Measurements from ENCODE around the gene MSMB. TPM values are rescaled to one million over a fixed set of nuclear protein-coding genes. Genes with fewer than 3 reads are reported as not detected.
"Not testable (repeated sequence)": the region's sequence is repeated elsewhere in the genome, so short reads cannot be mapped to it uniquely, and the experiment has no call there.

Gene MSMB
- total RNA-seq, 1 experiment from 2014 or later: 2.4 TPM

DNA sequence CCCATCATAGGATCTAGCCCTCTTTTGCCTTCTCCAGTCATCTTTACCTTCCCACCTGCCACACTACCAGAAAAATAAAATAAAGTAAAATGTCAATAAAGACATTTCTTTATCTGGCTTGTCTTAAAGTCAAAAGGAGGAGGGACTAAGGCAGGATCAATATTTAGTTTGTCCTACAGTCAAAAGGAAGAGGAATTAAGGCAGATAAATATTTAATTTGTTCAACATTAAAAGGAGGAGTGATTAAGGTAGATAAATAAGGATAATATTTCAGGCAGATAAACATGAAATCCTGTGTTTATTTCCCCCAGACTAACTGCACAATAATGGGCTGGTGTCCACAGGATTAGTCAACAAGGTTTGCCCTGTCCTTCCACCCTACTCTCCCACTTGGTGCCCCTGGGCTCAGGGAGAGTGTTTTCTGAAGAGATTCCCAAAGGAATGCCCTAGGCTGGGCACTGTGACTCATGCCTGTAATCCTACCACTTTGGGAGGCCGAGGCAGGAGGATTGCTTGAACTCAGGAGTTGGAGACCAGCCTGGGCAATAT, 18.3 kb upstream of the MSMB start:
- Mint-ChIP-seq H3K27ac (ENCODE audit: unreplicated experiment) (no peak overlapping the region), H3K36me3 (ENCODE audit: insufficient read depth, unreplicated experiment) (no peaks in the 10 kb centered on the region), H3K9me3 (ENCODE audit: low read depth, unreplicated experiment) (no peaks in the 10 kb centered on the region), H3K27me3 (ENCODE audit: unreplicated experiment) (peaks cover 16% of the 10 kb centered on the region), H3K4me1 (ENCODE audit: low read depth, unreplicated experiment) (no peaks in the 10 kb centered on the region), H3K4me3 (ENCODE audit: low read depth, unreplicated experiment) (no peak overlapping the region)
- no TSS peak for BruUV-seq (replicated peaks)
- TF ChIP-seq, protein P1, sequence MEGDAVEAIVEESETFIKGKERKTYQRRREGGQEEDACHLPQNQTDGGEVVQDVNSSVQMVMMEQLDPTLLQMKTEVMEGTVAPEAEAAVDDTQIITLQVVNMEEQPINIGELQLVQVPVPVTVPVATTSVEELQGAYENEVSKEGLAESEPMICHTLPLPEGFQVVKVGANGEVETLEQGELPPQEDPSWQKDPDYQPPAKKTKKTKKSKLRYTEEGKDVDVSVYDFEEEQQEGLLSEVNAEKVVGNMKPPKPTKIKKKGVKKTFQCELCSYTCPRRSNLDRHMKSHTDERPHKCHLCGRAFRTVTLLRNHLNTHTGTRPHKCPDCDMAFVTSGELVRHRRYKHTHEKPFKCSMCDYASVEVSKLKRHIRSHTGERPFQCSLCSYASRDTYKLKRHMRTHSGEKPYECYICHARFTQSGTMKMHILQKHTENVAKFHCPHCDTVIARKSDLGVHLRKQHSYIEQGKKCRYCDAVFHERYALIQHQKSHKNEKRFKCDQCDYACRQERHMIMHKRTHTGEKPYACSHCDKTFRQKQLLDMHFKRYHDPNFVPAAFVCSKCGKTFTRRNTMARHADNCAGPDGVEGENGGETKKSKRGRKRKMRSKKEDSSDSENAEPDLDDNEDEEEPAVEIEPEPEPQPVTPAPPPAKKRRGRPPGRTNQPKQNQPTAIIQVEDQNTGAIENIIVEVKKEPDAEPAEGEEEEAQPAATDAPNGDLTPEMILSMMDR (IDR thresholded peaks at IDR 0.05; ENCODE audit: unreplicated experiment): no peak
- intact Hi-C loops (cut with micrococcal nuclease; ENCODE audit: unreplicated experiment): no loop called here
- CTCF ChIA-PET: no interaction called here
- no peak for DNase-seq

DNA sequence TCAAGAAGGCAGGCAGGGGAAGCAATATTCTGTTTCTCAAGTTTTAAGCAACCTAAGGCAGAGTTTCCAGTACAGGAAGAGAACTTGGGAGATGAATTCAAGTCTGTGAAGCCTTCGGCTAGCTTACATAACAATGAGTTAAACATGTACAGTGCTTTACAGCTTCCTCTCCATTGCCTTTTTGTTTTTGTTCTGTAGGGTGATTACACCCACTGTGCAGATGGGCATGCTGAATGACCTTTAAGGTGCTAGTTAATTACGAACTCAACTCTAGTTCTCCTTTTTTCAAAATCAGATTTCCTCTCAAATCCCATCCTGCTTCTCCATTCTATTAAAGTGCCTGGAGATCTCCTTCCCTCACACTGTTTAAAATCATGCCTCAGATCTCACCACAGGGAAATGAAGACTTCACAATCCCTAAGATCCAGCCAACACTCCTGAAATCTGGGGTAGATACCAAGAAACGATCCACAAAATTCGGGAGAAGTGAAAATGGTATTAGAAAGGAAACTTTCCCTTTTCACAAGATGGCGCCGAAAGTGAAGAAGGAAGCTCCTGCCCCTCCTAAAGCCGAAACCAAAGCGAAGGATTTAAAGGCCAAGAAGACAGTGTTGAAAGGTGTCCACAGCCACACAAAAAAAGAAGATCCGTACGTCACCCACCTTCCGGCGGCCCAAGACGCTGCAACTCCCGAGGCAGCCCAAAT, 16.8 kb upstream of the MSMB start:
- no peak for DNase-seq
- H3K36me3 Mint-ChIP-seq (ENCODE audit: insufficient read depth, unreplicated experiment): no peaks in the 10 kb centered on the region
- H3K9me3 Mint-ChIP-seq (ENCODE audit: low read depth, unreplicated experiment): no peaks in the 10 kb centered on the region
- no peak overlapping the region for H3K4me3 Mint-ChIP-seq (ENCODE audit: low read depth, unreplicated experiment)
- CTCF ChIA-PET: no interaction called here
- H3K27me3 Mint-ChIP-seq (ENCODE audit: unreplicated experiment): peaks cover 2% of the 10 kb centered on the region
- H3K27ac Mint-ChIP-seq (ENCODE audit: unreplicated experiment): no peak overlapping the region
- BruUV-seq (replicated peaks): no TSS peak
- intact Hi-C loops (cut with micrococcal nuclease; ENCODE audit: unreplicated experiment): no loop called here
- no peaks in the 10 kb centered on the region for H3K4me1 Mint-ChIP-seq (ENCODE audit: low read depth, unreplicated experiment)
- TF ChIP-seq, protein P1 (IDR thresholded peaks at IDR 0.05; ENCODE audit: unreplicated experiment): no peak

DNA sequence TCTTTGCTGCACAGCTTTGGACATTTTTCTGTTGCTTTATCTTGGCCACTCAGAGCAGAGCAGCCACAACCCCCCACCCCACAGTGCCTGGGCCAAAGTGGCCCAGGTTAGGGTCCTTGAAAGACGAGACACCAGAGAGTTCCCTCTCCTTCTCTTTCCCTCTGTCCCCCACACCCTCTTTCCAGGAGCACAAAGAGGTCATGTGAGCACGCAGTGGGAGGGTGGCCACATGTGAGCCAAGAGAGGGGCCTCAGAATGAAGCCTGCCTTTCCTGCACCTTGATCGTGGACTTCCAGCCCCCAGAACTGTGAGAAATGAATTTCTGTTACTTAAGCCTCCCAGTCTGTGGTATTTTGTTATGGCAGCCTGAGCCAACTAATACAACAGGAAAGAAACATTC, 14.6 kb upstream of the MSMB start:
- Mint-ChIP-seq H3K27me3 (ENCODE audit: unreplicated experiment) (no peaks in the 10 kb centered on the region), H3K9me3 (ENCODE audit: low read depth, unreplicated experiment) (peaks cover 3% of the 10 kb centered on the region), H3K4me1 (ENCODE audit: low read depth, unreplicated experiment) (no peaks in the 10 kb centered on the region), H3K4me3 (ENCODE audit: low read depth, unreplicated experiment) (no peak overlapping the region), H3K27ac (ENCODE audit: unreplicated experiment) (no peak overlapping the region), H3K36me3 (ENCODE audit: insufficient read depth, unreplicated experiment) (no peaks in the 10 kb centered on the region)
- BruUV-seq (replicated peaks): no TSS peak
- TF ChIP-seq, protein P1 (IDR thresholded peaks at IDR 0.05; ENCODE audit: unreplicated experiment): no peak
- no peak for DNase-seq
- CTCF ChIA-PET: no interaction called here
- intact Hi-C loops (cut with micrococcal nuclease; ENCODE audit: unreplicated experiment): no loop called here

DNA sequence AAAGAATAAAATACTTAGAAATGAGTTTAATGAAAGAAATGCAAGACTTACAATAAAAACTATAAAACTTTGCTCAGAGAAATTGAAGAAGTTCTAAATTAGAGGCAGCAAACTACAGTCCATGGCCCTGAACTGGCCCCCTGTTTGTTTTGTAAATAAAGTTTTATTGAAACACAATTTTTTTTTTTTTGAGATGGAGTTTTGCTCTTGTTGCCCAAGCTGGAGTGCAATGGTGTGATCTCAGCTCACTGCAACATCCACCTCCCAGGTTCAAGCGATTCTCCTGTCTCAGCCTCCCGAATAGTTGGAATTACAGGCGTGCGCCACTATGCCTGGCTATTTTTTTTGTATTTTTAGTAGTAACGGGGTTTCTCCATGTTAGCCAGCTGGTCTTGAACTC, 11.9 kb upstream of the MSMB start:
- H3K27ac Mint-ChIP-seq (ENCODE audit: unreplicated experiment); CTCF ChIA-PET; intact Hi-C loops (cut with micrococcal nuclease; ENCODE audit: unreplicated experiment); DNase-seq; H3K4me3 Mint-ChIP-seq (ENCODE audit: low read depth, unreplicated experiment); H3K9me3 Mint-ChIP-seq (ENCODE audit: low read depth, unreplicated experiment); BruUV-seq (replicated peaks); H3K36me3 Mint-ChIP-seq (ENCODE audit: insufficient read depth, unreplicated experiment); H3K4me1 Mint-ChIP-seq (ENCODE audit: low read depth, unreplicated experiment): not testable (repeated sequence)
- H3K27me3 Mint-ChIP-seq (ENCODE audit: unreplicated experiment): peaks cover 15% of the 10 kb centered on the region

DNA sequence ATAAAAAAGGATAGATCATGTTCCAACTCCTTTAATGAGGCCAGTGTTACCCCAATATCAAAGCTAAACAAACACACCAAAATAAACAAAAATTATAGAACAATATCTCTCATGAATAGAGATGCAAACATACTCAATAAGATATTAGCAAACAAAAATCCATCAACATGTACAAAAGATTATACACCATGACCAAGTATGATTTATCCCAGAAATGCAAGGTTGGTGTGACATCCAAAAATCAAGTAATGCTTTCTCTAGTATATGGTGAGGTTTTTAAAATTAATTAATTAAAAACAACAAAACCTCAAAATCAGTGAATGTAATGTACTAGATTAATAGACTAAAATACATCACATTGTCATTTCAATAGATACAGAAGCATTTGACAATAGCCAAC, 11.0 kb upstream of the MSMB start:
- TF ChIP-seq, protein P1 (IDR thresholded peaks at IDR 0.05; ENCODE audit: unreplicated experiment): no peak
- Mint-ChIP-seq H3K27me3 (ENCODE audit: unreplicated experiment) (peaks cover 17% of the 10 kb centered on the region), H3K4me3 (ENCODE audit: low read depth, unreplicated experiment) (no peak overlapping the region), H3K27ac (ENCODE audit: unreplicated experiment) (no peak overlapping the region), H3K36me3 (ENCODE audit: insufficient read depth, unreplicated experiment) (no peaks in the 10 kb centered on the region), H3K4me1 (ENCODE audit: low read depth, unreplicated experiment) (no peaks in the 10 kb centered on the region), H3K9me3 (ENCODE audit: low read depth, unreplicated experiment) (peaks cover 3% of the 10 kb centered on the region)
- intact Hi-C loops (cut with micrococcal nuclease; ENCODE audit: unreplicated experiment): no loop called here
- CTCF ChIA-PET: no interaction called here
- no TSS peak for BruUV-seq (replicated peaks)
- DNase-seq: no peak

Data from Calu3 (cell line).